Activated T-helper 2 cell treated with anti-CD3 and anti-CD28 coated beads, Interferon-gamma antibody, Interleukin-2, Interleukin-4, amounts not matched to agents 10 μg/mL and 5 μg/mL and 100 μg/mL, durations not matched to agents 14 hours and 24 hours and 36 hours (primary cell): ENCODE results near the gene LYL1. TPM values are rescaled to one million over a fixed set of nuclear protein-coding genes. Genes with fewer than 3 reads are reported as not detected.

Source experiments
- DNase-seq: peaks from one replicate; pipeline ENCODE4 v3.0.0; 2021; ENCODE audit warnings: low spot score
- H3K27ac Mint-ChIP-seq: one replicate; pipeline ENCODE4 v1.8.0; 2021; ENCODE audit warnings: mixed read lengths
- H3K27me3 Mint-ChIP-seq: one replicate; pipeline ENCODE4 v1.8.0; 2021; ENCODE audit warnings: low read depth, mixed read lengths
- H3K36me3 Mint-ChIP-seq: one replicate; pipeline ENCODE4 v1.8.0; 2021; ENCODE audit warnings: low read depth, mixed read lengths
- H3K4me1 Mint-ChIP-seq: one replicate; pipeline ENCODE4 v1.8.0; 2021; ENCODE audit warnings: low read depth, mixed read lengths
- H3K4me3 Mint-ChIP-seq: one replicate; pipeline ENCODE4 v1.8.0; 2021; ENCODE audit warnings: low read depth, mild to moderate bottlenecking, moderate library complexity, mixed read lengths
- H3K9me3 Mint-ChIP-seq: one replicate; pipeline ENCODE4 v1.8.0; 2021; ENCODE audit warnings: mixed read lengths
- intact Hi-C: fragments of 100-400 bp; cut with micrococcal nuclease; formaldehyde crosslinking; loops from one replicate; pipeline ENCODE4 v1.15.1; 2023
- total RNA-seq: library from RNA; stranded (reverse); gene quantifications from 2 replicates; pipeline ENCODE4 v1.2.3, GENCODE V29; 2022

Gene LYL1
- total RNA-seq, 1 donor from 2014 or later = 5.6 TPM

DNA sequence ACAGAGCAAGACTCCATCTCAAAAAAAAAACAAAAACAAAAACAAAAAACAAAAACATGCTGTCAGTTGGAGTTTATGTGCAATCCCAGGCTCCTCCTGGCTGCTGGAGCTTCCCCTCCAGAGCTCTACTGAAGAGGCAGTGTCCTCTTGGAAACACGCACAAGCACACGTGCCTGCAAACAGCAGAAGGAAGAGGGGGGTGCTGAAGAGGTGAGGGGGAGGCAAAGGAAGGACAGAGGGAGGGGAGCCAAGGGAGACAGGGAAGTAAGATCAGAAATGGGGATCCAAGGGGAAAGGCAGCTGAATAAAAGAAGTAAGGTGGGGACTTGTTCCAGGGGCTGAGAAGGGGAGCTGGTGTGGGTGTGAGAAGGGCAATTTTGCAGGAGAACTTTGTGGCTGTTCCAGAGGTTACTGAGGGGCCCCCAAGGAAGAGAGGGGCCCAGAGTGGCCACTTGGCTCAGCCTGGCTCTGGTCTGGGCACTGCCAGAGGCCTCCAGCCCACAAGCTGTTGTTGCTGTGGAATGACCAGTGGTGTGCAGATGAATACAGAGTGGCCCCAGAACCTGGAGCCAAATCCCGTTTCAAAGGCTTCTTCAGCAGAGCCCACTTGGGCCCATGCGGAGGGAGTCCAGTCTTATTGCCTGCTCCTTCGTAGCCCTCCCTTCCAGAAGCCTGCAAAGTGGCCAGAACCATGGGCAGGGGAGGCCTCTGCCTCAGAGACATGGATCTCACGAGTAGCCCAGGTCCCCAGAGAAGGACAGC is 34.4 kb downstream of the LYL1 start:
- no peak for DNase-seq
- H3K36me3 Mint-ChIP-seq = no peaks in the 10 kb centered on the region
- H3K27me3 Mint-ChIP-seq = peaks cover 3% of the 10 kb centered on the region
- no peak overlapping the region for H3K4me3 Mint-ChIP-seq
- intact Hi-C loops = no loop called here
- H3K9me3 Mint-ChIP-seq = no peaks in the 10 kb centered on the region
- no peak overlapping the region for H3K27ac Mint-ChIP-seq
- H3K4me1 Mint-ChIP-seq = no peaks in the 10 kb centered on the region

DNA sequence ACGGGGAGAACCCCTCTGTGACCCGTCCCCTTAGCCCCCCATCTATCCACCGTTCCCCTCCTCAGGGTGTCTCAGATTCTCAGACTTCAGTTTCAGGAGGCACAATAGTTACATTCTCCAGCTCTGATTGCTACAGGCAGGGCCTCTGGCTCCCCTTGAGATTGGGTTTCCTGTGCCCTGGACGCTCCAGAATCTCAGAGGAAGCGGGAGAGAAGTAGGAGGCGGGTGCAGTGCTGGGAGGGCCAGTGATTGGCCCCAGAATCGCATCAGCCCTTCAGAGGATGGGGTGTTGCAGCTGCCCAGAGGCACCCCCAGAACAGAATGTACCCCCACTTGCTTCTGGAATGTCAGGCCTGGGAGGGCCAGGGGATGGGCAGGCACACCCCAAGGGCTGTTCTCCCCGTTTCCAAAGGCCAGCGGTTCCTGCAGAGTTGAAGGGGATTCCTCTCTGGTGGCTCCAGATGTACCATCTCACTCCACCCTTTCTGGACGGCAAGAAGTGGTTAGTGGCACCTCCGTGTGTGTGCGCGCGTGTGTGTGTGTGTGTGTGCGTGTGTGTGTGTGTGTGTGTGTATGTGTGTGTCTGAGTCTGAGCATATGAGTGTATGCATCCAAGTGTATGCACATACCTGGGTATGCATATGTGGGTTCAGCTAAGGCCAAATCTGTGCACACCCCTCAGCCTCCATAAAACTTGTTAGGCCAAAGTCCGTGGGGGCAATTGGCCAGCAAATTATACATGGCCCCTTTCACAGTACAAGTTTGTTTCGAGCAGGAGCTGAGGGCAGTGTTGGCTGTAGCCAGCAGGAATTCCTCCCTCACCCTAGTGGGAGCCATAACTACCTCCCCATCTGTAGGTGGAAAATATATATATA is 35.5 kb downstream of the LYL1 start:
- H3K27me3 Mint-ChIP-seq = peaks cover 11% of the 10 kb centered on the region
- H3K27ac Mint-ChIP-seq = no peak overlapping the region
- no peak overlapping the region for H3K4me3 Mint-ChIP-seq
- H3K36me3 Mint-ChIP-seq = no peaks in the 10 kb centered on the region
- H3K4me1 Mint-ChIP-seq = no peaks in the 10 kb centered on the region
- intact Hi-C loops = no loop called here
- DNase-seq = no peak
- H3K9me3 Mint-ChIP-seq = no peaks in the 10 kb centered on the region

DNA sequence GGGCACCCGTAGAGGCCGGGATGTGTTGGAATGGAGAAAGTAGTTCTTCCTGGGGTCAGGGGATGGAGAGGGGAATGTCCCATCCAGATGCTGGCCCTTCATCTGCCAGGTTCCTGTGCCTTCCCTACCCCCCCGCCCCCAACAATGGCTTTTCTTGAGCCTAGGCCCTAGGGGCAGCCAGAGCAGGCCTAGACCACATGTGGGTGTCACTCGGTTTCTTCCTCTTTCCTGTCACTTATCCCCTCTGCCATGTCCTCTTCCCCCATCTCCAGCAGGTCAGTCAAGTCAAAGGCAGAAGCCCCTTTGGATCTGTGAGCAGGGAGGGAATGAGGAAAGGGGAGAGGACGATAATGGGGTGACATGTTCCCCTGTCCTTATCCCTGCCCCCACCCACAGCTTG is 36.4 kb downstream of the LYL1 start:
- intact Hi-C loops = no loop called here

DNA sequence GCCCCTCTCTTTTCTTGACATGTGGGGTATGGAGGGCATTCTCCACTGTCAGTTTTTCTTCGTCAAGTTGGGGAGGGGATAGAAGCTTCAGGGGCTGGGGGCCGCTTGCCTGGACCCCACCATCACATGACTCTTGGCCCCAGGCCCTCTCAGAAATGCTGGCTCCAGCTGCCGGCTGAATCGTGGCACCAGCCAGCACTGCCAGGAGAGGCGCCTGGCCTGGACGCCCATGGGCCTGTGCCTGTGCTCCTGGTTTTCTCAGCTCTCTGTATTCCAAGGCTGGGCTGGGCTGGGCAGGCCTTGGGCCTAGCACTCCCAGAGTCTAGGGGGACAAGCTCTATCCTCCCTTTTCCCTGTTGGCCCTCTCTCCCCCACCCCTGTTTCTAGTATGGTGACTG is 38.6 kb downstream of the LYL1 start:
- H3K27me3 Mint-ChIP-seq = peaks cover 26% of the 10 kb centered on the region
- no peaks in the 10 kb centered on the region for H3K36me3 Mint-ChIP-seq
- intact Hi-C loops = no loop called here
- no peaks in the 10 kb centered on the region for H3K9me3 Mint-ChIP-seq
- H3K4me3 Mint-ChIP-seq = no peak overlapping the region
- H3K4me1 Mint-ChIP-seq = peaks cover 4% of the 10 kb centered on the region
- DNase-seq = no peak
- no peak overlapping the region for H3K27ac Mint-ChIP-seq

More for the DNA sequence above, 36.4 kb downstream of the LYL1 start:
- no peak for DNase-seq
- peaks cover 18% of the 10 kb centered on the region for H3K27me3 Mint-ChIP-seq
- H3K36me3 Mint-ChIP-seq = no peaks in the 10 kb centered on the region
- no peaks in the 10 kb centered on the region for H3K9me3 Mint-ChIP-seq
- H3K27ac Mint-ChIP-seq = no peak overlapping the region
- H3K4me1 Mint-ChIP-seq = peaks cover 3% of the 10 kb centered on the region
- H3K4me3 Mint-ChIP-seq = no peak overlapping the region

DNA sequence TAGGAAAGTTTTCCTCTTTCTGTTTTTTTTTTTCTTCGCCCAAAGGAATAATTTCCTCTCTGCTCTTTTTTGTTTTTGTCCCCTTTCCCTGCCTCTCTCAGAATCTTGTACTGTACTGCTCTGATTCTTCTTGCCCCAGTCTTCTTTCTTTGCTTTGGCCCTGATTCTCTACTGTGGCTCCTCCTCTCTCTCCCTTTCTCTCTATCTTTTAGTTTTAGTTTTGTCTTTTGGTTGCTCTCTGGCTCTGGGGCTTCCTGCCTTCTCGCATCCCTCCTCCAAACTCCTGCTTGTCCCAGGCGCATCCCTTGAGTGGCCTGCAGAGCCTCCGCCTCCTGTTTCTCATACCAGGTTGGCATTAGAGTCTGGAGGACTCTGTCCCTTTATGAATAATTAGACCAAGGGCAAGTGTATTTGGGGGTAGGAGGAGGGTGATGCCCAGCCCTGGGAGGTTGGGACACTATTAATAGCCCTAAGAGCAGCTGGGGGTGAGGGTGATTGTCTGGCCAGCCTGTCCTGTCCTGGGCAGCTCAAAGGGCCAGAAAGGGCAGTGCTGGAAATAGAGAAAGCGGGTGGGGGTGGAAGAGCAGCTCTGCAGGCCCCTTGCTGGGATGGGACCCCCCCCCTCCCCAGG is 39.1 kb downstream of the LYL1 start:
- H3K36me3 Mint-ChIP-seq = no peaks in the 10 kb centered on the region
- H3K9me3 Mint-ChIP-seq = no peaks in the 10 kb centered on the region
- intact Hi-C loops = no loop called here
- H3K27ac Mint-ChIP-seq = no peak overlapping the region
- DNase-seq = no peak
- peaks cover 4% of the 10 kb centered on the region for H3K4me1 Mint-ChIP-seq
- H3K4me3 Mint-ChIP-seq = no peak overlapping the region
- H3K27me3 Mint-ChIP-seq = peaks cover 28% of the 10 kb centered on the region

DNA sequence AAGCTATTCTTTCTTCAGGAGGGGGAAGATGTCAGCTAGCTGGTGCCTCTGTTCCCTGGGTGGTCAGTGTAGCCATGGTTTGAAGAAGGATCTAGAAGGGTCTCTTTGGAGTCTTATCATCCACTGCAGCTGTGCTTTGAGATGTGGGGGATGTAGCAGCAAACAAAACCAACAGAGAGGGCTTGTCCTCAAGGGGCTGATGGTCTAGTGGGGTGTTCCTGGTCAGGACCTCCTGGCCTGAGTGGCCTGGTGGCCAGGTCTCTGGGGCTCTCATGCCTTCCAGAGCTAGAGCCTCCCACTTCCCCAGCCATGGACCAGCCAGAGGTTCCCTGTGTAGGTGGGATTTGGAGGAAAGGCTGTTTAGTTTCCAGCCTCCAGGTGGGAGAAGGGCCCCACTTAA is 40.3 kb downstream of the LYL1 start:
- H3K4me3 Mint-ChIP-seq = no peak overlapping the region
- peaks cover 29% of the 10 kb centered on the region for H3K27me3 Mint-ChIP-seq
- H3K4me1 Mint-ChIP-seq = peaks cover 4% of the 10 kb centered on the region
- DNase-seq = no peak
- intact Hi-C loops = no loop called here
- no peaks in the 10 kb centered on the region for H3K9me3 Mint-ChIP-seq
- no peaks in the 10 kb centered on the region for H3K36me3 Mint-ChIP-seq
- no peak overlapping the region for H3K27ac Mint-ChIP-seq

DNA sequence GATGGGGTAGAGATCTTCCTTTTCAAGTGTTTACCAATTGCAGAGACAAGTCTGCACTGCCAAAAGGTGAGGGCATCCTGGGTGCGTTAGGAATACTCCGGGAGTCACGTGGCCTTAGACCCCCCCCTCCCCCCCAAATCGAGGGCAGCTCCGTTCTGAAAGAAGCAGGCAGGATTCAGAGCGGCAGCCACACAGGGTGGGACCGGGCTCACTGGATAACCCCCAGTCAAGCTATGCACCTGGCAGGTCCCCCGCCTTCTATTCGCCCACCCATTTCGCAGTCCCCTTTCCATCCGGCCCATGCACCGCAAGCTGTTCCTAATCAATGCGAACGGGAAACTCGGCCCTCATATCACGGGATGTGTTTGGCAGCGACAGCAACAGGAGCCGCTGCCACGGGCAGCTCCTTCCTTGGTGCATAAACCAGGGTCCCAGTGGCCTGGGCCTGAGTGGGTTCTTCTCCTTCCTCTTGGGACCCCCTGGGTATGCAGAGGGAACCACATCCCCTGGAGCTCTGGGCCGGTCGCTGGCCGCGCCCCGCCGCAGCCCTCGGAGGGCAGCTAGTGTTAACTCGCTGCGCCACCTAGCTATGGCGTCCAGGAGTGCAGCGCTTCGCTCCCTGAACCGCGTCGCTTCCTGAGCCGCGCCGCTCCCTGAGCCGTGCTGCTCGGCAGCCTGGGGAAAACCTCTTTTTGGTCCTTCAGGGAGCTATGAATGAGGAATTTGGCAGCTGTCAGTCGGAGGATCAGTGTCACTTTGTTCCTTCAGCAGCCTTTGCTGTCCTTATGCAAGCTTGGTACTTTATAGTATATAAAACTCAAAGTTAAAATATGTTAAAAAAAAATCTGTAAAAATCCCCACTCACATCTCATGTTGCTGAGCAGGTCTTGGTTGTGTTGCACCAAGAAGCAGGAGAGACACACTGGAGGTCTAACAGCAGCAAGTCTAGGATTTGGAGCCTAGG is 41.4 kb downstream of the LYL1 start:
- H3K27me3 Mint-ChIP-seq = peaks cover 29% of the 10 kb centered on the region
- peaks cover 4% of the 10 kb centered on the region for H3K4me1 Mint-ChIP-seq
- DNase-seq = peak; percentile 68
- H3K36me3 Mint-ChIP-seq = no peaks in the 10 kb centered on the region
- H3K9me3 Mint-ChIP-seq = no peaks in the 10 kb centered on the region
- no peak overlapping the region for H3K27ac Mint-ChIP-seq
- intact Hi-C loops = loop anchor here (1.0 kb wide), 3 partner anchors 32 to 84 kb away; no protein-coding TSS in a partner anchor
- peak overlapping the region; percentile 70 for H3K4me3 Mint-ChIP-seq

DNA sequence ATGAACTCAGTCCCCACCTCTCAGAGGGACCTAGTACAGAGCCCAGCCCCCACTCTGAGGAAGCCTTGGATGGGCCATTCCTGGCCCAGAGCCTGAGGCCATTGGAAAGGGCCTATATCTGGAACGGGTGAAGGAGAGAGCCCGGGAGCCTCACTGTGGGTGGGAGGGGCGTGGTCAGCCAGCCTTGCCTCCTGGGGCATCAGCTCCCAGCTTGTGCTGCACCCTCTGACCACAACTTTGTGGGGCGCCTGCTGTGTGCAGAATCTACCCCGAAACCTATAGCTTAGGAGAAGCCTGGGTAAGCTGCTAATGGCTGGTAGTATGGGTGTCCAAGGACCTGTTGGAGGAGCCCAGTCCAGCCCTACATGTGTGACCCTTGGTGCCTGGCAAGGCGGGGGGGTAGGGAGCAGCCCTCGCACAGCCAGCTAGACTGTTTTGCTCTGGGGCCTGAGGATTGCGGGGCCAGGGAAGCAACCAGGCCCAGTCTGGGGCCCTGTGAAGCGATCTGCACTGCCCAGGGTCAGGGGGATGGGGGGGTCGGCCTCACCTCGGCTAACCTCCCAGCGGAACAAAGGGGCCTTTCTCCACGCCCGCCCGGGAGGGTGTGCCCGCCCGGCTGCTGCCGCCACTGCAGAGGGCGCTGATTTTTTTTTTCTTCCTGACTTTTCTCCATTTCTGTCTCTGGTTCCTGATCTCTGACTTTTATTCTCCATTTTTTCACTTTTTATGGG is 42.3 kb downstream of the LYL1 start:
- peak overlapping the region; percentile 70 for H3K4me3 Mint-ChIP-seq
- intact Hi-C loops = no loop called here
- H3K4me1 Mint-ChIP-seq = peaks cover 4% of the 10 kb centered on the region
- DNase-seq = no peak
- no peaks in the 10 kb centered on the region for H3K9me3 Mint-ChIP-seq
- H3K27ac Mint-ChIP-seq = no peak overlapping the region
- H3K27me3 Mint-ChIP-seq = peaks cover 29% of the 10 kb centered on the region
- no peaks in the 10 kb centered on the region for H3K36me3 Mint-ChIP-seq

DNA sequence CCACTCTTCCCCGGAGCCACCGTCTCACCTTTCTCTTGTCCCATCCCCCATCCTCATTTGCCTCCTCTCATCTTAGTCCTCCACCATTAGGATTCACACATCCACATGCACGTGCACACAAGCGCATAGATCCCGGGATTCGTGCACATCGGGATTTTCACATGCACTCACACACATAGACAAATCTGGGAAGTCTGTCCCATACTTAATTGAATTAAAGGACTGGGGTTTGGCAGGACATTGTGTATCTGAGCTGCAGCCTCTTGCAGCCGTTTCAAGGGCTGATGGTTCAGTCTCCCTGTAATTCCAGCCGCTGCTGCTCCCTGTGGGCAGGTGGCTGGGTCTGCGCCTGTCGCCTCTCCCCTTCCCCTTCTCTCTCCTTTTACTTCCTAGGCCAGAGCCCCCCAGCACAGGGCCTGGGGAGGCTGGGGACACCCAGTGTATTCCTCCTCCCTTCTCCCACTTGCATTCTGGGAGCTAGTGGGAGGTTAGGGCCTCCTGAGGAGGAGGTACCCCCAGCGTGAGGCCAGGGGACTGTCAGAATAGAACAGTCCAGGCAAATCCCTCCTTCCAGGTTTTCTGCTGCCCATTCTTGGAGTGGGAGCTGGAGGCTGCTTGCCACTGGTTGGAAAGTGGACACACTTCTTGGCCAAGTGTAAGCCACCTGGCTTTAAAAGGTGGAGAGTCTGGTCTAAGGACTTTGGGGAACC is 43.6 kb downstream of the LYL1 start:
- H3K36me3 Mint-ChIP-seq = no peaks in the 10 kb centered on the region
- peaks cover 4% of the 10 kb centered on the region for H3K4me1 Mint-ChIP-seq
- H3K9me3 Mint-ChIP-seq = no peaks in the 10 kb centered on the region
- peaks cover 29% of the 10 kb centered on the region for H3K27me3 Mint-ChIP-seq
- intact Hi-C loops = no loop called here
- H3K27ac Mint-ChIP-seq = no peak overlapping the region
- no peak for DNase-seq
- no peak overlapping the region for H3K4me3 Mint-ChIP-seq

DNA sequence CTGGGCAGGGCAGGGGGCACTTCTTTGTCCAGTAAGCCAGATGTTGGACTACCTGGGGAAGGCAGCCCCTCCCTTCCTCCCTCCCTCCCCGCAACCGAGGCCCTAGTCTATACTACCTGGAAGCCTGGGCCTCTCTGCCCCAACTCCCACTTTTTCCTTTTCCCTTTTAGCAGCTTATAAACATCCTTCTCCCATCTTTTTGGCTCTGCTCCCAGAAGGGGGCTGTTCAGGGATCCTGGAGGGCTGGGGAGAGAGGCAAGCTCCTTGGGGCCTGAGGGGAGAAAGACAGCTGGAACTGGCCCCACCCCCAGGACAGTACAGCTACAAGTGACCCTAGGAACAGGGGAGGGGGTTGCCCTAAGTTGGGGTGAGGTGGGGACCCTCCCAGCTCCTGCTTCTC is 44.9 kb downstream of the LYL1 start:
- no peaks in the 10 kb centered on the region for H3K36me3 Mint-ChIP-seq
- peaks cover 27% of the 10 kb centered on the region for H3K27me3 Mint-ChIP-seq
- H3K4me3 Mint-ChIP-seq = no peak overlapping the region

DNA sequence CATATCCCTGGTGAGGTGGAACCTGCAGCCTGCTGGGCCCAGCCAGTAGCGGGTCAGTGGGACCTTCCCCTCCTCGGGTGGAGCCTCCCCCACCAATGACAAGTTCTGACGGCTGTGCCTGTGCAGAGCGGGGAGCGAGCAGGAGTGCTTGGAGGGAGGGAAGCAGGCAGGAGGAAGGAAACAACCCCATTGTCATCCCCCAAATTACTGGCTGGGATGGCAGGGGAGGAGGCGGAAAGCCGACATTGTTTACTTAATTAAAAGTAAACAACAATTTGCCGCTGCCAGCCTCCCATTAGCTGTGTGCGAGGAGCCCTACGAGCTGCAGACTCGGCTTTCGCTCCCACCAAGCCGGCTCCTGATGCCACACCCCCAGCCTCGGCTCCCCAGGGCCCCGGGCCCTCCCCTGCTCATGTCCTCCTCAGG is 45.5 kb downstream of the LYL1 start:
- no peak overlapping the region for H3K4me3 Mint-ChIP-seq
- no peak overlapping the region for H3K27ac Mint-ChIP-seq
- H3K27me3 Mint-ChIP-seq = peaks cover 22% of the 10 kb centered on the region
- H3K9me3 Mint-ChIP-seq = no peaks in the 10 kb centered on the region
- no peak for DNase-seq
- intact Hi-C loops = no loop called here
- peaks cover 4% of the 10 kb centered on the region for H3K4me1 Mint-ChIP-seq
- no peaks in the 10 kb centered on the region for H3K36me3 Mint-ChIP-seq

More for the DNA sequence above, 44.9 kb downstream of the LYL1 start:
- peaks cover 4% of the 10 kb centered on the region for H3K4me1 Mint-ChIP-seq
- intact Hi-C loops = no loop called here
- no peak overlapping the region for H3K27ac Mint-ChIP-seq
- no peak for DNase-seq
- H3K9me3 Mint-ChIP-seq = no peaks in the 10 kb centered on the region
